AG10803 (cell line): ENCODE results near the gene FMN2.

Source experiments
- DNase-seq: peaks from one replicate; pipeline ENCODE4 v3.0.0; 2010; ENCODE audit warnings: low read depth
- H3K4me3 ChIP-seq: 2 replicates; pipeline ENCODE4 v1.5.1; 2011; ENCODE audit warnings: mild to moderate bottlenecking, low read length, control low read depth
- TF ChIP-seq, protein P1 (sequence below): conservative IDR thresholded peaks from 2 replicates; pipeline ENCODE4 v1.5.1; 2011; ENCODE audit warnings: mild to moderate bottlenecking, low read length, control low read depth, inconsistent platforms

The FMN2 gene

DNA sequence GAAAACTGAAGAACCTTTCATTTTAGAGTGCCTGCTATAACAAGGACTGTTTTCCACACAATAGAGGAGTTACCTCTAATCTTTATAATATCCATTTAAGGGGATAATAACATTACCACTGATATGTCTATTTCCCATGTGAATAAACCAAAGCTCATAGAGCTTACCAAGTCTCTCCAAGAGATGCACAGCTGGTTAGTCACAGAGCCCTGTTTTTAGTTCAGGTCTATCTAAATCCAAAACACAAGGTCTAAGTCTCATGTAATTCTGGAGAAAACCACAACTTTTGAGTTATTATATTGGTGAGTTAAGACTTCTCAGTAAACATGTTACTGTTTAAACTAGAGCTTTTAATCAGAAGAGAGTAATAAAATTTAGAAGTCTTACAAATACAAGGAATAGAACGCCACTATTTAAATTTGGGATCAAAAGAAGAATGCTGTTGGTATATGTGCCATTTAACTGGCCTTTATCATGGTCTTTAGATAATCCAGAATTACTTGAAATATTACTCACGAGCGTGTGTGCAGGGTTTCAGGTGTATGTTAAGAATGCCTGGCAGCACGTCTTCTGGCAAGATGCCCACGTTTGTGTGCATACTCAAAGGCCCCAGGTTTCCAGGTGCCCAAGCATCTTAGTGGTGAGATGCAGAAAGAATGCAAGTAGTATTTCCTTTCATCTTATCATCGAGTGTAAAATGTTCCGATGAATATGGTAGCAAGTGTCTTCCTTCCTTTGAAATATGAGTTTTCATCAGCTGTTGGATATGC, 190.6 kb downstream of the FMN2 start:
- no peak overlapping the region for H3K4me3 ChIP-seq
- TF ChIP-seq, protein P1, sequence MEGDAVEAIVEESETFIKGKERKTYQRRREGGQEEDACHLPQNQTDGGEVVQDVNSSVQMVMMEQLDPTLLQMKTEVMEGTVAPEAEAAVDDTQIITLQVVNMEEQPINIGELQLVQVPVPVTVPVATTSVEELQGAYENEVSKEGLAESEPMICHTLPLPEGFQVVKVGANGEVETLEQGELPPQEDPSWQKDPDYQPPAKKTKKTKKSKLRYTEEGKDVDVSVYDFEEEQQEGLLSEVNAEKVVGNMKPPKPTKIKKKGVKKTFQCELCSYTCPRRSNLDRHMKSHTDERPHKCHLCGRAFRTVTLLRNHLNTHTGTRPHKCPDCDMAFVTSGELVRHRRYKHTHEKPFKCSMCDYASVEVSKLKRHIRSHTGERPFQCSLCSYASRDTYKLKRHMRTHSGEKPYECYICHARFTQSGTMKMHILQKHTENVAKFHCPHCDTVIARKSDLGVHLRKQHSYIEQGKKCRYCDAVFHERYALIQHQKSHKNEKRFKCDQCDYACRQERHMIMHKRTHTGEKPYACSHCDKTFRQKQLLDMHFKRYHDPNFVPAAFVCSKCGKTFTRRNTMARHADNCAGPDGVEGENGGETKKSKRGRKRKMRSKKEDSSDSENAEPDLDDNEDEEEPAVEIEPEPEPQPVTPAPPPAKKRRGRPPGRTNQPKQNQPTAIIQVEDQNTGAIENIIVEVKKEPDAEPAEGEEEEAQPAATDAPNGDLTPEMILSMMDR = no peak
- DNase-seq = peak; percentile 60

DNA sequence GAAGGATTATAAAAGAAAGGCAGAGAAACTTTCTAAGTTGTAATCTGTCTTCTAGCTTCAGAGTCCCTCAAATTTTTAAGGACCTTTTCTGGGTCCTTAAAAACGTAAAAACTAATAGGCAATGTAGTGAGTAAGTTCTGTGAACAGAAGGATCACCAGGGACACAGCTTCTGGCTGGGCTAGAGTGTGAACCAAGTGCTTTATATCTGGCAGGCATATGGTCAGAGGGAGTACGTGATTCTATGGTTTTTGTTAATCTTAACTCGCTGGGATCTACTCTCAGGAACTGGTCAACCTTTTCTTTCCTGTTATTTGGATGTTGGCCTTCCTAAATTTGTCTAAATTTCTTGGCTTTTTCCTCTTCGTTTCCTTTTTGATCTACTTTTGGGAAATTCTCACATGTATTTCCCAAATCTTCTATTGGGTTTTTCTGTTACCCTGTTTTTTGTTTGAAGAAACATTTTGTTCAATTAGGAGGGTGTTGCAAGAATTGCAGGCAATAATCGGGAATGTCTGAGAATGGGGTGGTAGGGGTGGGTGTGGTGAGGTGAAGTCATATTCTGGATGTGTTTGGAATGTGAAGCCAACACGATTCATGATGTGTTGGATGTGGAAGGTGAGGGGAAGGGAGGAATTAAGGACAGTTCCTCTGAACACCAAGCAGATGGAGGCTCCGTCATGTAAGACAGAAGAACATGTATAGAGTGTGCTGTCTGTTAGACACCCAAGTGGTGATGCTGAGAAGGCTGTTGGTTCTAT, 193.2 kb downstream of the FMN2 start:
- no peak overlapping the region; the same call in 1 of the 2 replicates for H3K4me3 ChIP-seq
- peak; percentile 87 for DNase-seq
- TF ChIP-seq, protein P1 = no peak

DNA sequence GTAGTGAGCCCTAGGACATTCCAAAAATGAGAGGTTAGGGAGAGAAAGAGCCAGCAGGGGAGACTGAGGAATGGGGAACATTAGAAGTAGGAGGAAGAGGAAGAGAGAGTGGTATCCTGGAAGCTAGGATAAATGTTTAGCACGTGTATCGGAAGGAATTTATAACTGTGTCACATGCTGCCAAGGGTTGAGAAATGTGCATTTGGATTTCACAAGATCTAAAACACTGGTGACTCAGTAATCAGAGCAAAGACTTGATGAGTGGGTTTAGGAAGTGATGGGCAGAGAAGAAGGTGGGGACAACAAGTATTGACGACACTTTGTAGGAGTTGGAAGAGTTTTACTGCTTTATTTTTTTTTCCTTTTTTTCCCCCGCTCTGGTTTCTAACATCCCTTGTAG, 193.9 kb downstream of the FMN2 start:
- DNase-seq = peak; percentile 96
- TF ChIP-seq, protein P1 = no peak
- H3K4me3 ChIP-seq = no peak overlapping the region; the same call in 1 of the 2 replicates

DNA sequence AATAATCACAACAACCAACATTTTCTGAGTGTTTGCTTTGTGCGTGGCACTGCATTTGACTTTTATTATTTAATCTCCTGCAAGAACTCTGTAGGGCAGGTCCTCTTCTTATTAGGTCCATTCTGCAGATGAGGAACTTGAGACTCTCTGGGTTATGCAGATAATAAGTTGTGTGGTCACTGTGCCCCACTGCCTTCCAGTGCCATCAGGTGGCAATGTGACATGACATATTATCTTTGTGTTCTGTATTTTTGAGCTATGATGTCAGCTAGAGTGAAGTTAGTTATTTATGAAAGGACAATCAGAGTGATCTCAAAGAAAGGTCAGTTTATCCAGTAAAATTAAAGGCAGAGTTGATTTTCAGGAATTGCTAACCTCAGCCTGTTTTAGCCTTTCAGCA, 196.0 kb downstream of the FMN2 start:
- no peak for DNase-seq
- H3K4me3 ChIP-seq = no peak overlapping the region

DNA sequence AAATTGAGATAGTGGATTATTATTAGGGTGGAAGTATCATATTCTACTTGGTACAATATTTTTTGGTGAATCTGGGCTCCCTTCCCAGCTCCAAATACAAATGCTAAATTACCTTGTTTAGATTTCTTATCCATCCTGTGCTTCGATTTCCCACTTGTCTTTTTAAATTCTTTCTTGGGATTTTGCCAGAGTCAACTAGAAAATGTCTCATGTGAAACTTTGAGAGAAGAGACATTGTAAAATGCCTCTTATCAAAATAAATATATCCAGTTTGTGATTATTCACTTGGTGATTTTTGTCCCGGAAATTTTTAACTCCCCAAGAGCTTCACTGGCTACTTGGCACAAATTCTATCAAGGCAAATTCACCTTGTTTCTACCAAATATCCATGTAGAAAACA, 202.0 kb downstream of the FMN2 start:
- no peak overlapping the region for H3K4me3 ChIP-seq
- TF ChIP-seq, protein P1 = no peak
- DNase-seq = no peak

More for the DNA sequence above, 196.0 kb downstream of the FMN2 start:
- TF ChIP-seq, protein P1 = no peak

DNA sequence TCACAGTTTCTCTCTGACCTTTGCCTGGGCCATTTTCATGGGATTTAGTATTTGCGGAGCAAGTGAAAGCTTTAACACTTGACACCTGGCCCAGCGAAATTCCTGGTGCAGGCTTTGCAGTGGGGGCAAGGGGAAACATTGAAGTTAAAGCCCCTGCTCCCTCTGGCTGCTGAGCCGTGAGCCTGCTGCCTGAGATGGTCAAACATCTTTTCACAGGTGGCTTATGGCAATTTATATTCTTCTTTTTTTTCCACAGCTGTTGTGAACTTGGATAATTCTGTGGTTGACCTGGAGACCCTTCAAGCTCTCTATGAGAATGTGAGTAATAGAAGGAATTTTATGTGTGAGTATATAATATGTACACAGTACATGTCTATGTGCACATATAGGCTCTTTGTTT, 202.9 kb downstream of the FMN2 start:
- DNase-seq = no peak
- no peak overlapping the region for H3K4me3 ChIP-seq
- TF ChIP-seq, protein P1 = no peak
